Measurements from ENCODE around the gene RAB29.

DNA sequence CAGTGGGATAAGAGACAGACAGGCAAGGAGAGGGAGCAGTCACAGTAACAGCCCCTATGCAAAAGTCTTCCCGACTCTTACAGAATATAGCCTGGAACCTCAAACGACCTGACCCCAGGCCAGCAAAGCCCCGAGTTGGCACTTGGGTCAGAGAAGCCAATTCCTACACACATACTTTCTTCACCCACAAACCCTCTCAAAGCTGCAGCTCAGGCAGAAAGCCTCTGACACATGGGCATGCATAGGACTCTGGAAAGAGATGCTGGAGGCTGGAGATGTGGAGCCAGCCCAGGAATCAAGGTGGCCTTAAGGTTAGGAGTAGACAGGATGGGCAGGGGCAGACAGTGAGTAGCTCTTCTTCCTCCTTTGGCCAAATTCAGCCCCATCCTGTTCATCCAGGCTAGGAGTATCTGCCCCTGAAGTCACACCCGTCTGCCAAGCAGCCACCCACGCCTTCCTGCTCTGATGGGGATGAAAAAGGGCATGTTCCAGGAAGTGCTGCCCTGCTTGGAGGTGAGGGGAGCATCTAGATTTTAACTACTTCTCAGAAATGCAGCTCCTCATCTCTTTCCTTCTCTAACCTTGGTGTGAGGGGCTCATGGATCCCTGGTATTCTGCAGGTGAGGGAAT is 29.9 kb upstream of the RAB29 start:
- no peak for TF ChIP-seq CTCF (IDR thresholded peaks at IDR 0.05)
- no peak for TF ChIP-seq POLR2A (IDR thresholded peaks at IDR 0.05)

All from heart left ventricle (tissue), 13 donors.